ENCODE data around the gene ZC3HAV1.

ZC3HAV1 gene

DNA sequence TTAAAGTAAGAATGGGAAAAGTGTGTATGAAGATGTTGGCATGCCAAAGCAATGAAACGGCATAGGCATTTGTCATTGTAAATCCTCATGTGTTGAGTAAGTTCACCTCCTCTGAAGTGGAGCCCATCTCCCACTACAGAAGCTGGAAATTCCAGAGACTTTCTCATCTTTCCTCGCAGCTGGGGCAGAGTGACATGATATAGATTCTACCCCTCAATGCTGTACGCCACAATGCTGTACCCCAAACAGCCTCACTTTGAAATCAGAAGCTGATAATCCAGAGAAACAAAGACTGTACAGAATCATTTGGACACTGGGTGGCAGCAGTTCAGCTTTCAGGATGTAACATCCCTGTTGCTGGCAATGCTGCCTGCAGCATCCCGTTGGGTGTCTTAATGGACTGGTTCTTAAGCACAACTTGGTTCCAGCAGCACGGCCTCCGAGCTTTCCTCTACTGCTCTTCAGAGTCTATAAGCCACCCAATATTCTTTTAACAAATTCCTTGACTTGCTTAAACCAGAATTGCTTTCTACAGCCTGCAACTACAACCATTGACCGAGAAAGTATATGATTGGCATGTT lies 92.5 kb downstream of the ZC3HAV1 start:
- peak; percentile 72 for DNase-seq (ENCODE audit: low read depth)

- DNase-seq (ENCODE audit: low read depth) = no peak
Measured at GRCh38 chr7:139011373-139011772, 98.1 kb downstream of the ZC3HAV1 start.

GRCh38 chr7:139004321-139005090 lies 105.0 kb downstream of the ZC3HAV1 start:
- no peak for DNase-seq (ENCODE audit: low read depth)

- no peak for DNase-seq (ENCODE audit: low read depth)
Measured at GRCh38 chr7:138999414-138999813, 110.1 kb downstream of the ZC3HAV1 start.
